MM.1S (cell line): ENCODE measurements around the gene CABP4.

Experiments
- EZH2 ChIP-seq: fragments of 300-600 bp; sonication (generic); optimal IDR thresholded peaks from 2 replicates; pipeline ENCODE3; 2017; ENCODE audit warnings: low read depth, mild to moderate bottlenecking, antibody characterized with exemption, low read length, mixed read lengths
- EZH2phosphoT487 ChIP-seq: fragments of 300-600 bp; sonication (generic); IDR thresholded peaks from 2 replicates; pipeline ENCODE4 v1.6.1; 2018; ENCODE audit warnings: antibody characterized with exemption, low read length
- TF ChIP-seq, protein P1 (sequence below): fragments of 300-600 bp; sonication (generic); IDR thresholded peaks from 2 replicates; pipeline ENCODE4 v1.5.1; 2016; ENCODE audit warnings: antibody characterized with exemption, low read length, mixed read lengths

GRCh38 chr11:67445515-67445914, 9.6 kb upstream of the CABP4 start:
- TF ChIP-seq, protein P1, sequence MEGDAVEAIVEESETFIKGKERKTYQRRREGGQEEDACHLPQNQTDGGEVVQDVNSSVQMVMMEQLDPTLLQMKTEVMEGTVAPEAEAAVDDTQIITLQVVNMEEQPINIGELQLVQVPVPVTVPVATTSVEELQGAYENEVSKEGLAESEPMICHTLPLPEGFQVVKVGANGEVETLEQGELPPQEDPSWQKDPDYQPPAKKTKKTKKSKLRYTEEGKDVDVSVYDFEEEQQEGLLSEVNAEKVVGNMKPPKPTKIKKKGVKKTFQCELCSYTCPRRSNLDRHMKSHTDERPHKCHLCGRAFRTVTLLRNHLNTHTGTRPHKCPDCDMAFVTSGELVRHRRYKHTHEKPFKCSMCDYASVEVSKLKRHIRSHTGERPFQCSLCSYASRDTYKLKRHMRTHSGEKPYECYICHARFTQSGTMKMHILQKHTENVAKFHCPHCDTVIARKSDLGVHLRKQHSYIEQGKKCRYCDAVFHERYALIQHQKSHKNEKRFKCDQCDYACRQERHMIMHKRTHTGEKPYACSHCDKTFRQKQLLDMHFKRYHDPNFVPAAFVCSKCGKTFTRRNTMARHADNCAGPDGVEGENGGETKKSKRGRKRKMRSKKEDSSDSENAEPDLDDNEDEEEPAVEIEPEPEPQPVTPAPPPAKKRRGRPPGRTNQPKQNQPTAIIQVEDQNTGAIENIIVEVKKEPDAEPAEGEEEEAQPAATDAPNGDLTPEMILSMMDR = no peak
- TF ChIP-seq EZH2phosphoT487 (no peak), EZH2 (no peak)
